Endothelial cell of umbilical vein (primary cell): ENCODE measurements around the gene LRRC59. TPM values are rescaled to one million over a fixed set of nuclear protein-coding genes. Genes with fewer than 3 reads are reported as not detected.

Source experiments
- BruUV-seq: library from RNA; stranded (reverse); fragments of 400-500 nt; replicated peaks from 2 replicates; lab custom pipeline; 2021; lab: Mats Ljungman, UMichigan
- CTCF ChIA-PET: fragments of 300-600, 350-600 bp; sonication (Branson Sonifier 250); formaldehyde crosslinking; loops from one replicate; lab custom pipeline; 2021; ENCODE audit warnings: antibody characterized with exemption, inconsistent platforms; lab: Charles Lee
- POLR2A ChIA-PET: fragments of 300-600, 350-600 bp; sonication (Branson Sonifier 250); formaldehyde crosslinking; loops from one replicate; lab custom pipeline; 2021; ENCODE audit warnings: antibody characterized with exemption, inconsistent platforms; lab: Charles Lee
- DNase-seq: peaks from one replicate; pipeline ENCODE4 v3.0.0-alpha.2; 2011; ENCODE audit warnings: low read depth, low spot score
- FAIRE-seq: peaks from 2 replicates; lab custom pipeline; 2011; peaks lifted over from hg19 to GRCh38; lab: Jason Lieb, UNC
- H2AFZ ChIP-seq: 2 replicates; pipeline ENCODE4 v1.6.0; 2012; ENCODE audit warnings: low read depth, low read length, control low read depth, inconsistent platforms
- H3K27ac ChIP-seq: 2 replicates; pipeline ENCODE4 v1.5.1; 2011; ENCODE audit warnings: low read depth, mild to moderate bottlenecking, control low read depth, low read length, moderate library complexity; ENCODE audit not compliant: insufficient read depth
- H3K27me3 ChIP-seq, 2 experiments: 2 replicates each; pipeline versions ENCODE4 v1.6.0 to v1.6.1; 2011; ENCODE audit warnings: low read length in 2 of 2, mixed read lengths in 1 of 2; ENCODE audit not compliant: control insufficient read depth in 2 of 2, insufficient read depth in 2 of 2
- H3K36me3 ChIP-seq, 2 experiments: 2 replicates in 1 of 2; 3 replicates in 1 of 2; pipeline ENCODE4 v1.5.1; 2011; ENCODE audit warnings: low read length in 2 of 2, mild to moderate bottlenecking in 1 of 2, moderate library complexity in 1 of 2; ENCODE audit not compliant: control insufficient read depth in 2 of 2, insufficient read depth in 2 of 2; ENCODE audit errors: extremely low read depth in 1 of 2
- H3K4me1 ChIP-seq: 3 replicates; pipeline ENCODE4 v1.5.1; 2011; ENCODE audit warnings: mild to moderate bottlenecking, low read length; ENCODE audit not compliant: control insufficient read depth, insufficient read depth; ENCODE audit errors: extremely low read depth
- H3K4me2 ChIP-seq: 2 replicates; pipeline ENCODE4 v1.6.1; 2011; ENCODE audit warnings: low read length, control low read depth, mixed read lengths; ENCODE audit not compliant: insufficient read depth
- H3K4me3 ChIP-seq, 3 experiments: fragments of 200-600 bp in 1 of 3; sonication (generic), shearing (Covaris generic) in 1 of 3; replicated peaks in 1 of 3; 2 replicates each; pipeline ENCODE4 v1.5.1; 2011 to 2016; ENCODE audit warnings: control low read depth in 3 of 3, low read length in 3 of 3, mild to moderate bottlenecking in 2 of 3, inconsistent platforms in 1 of 3, low read depth in 1 of 3, moderate library complexity in 1 of 3; ENCODE audit not compliant: insufficient read depth in 1 of 3
- H3K79me2 ChIP-seq: 2 replicates; pipeline ENCODE4 v1.6.0; 2012; ENCODE audit warnings: low read length, inconsistent platforms; ENCODE audit not compliant: control insufficient read depth, insufficient read depth
- H3K9ac ChIP-seq: replicated peaks from 2 replicates; pipeline ENCODE3; 2011; ENCODE audit warnings: low read length, control low read depth; ENCODE audit not compliant: insufficient read depth; ENCODE audit errors: extremely low read depth
- H3K9me1 ChIP-seq: replicated peaks from 3 replicates; pipeline ENCODE4 v1.6.0; 2011; ENCODE audit warnings: mild to moderate bottlenecking, low read length; ENCODE audit not compliant: control insufficient read depth, insufficient read depth; ENCODE audit errors: extremely low read depth
- H3K9me3 ChIP-seq: replicated peaks from 2 replicates; pipeline ENCODE4 v1.5.1; 2012; ENCODE audit warnings: low read length, inconsistent platforms; ENCODE audit not compliant: control insufficient read depth, insufficient read depth
- H4K20me1 ChIP-seq: replicated peaks from 2 replicates; pipeline ENCODE3; 2011; ENCODE audit warnings: mild to moderate bottlenecking, low read length; ENCODE audit not compliant: control insufficient read depth, insufficient read depth; ENCODE audit errors: extremely low read depth
- CTCF ChIP-seq, 2 donors: IDR thresholded peaks; 1 replicate in 1 of 2; 2 replicates in 1 of 2; pipeline ENCODE4 v1.5.1; 2011; ENCODE audit warnings: low read length in 2 of 2, mild to moderate bottlenecking in 2 of 2, moderate library complexity in 2 of 2, control low read depth in 1 of 2, inconsistent platforms in 1 of 2, low read depth in 1 of 2; ENCODE audit not compliant: insufficient read depth in 1 of 2; ENCODE audit errors: extremely low read depth in 1 of 2
- EZH2 ChIP-seq: IDR thresholded peaks from 2 replicates; pipeline ENCODE4 v1.6.1; 2012; ENCODE audit warnings: borderline replicate concordance, low read depth, mild to moderate bottlenecking, moderate library complexity, low read length, inconsistent platforms; ENCODE audit not compliant: severe bottlenecking
- GATA2 ChIP-seq: IDR thresholded peaks from 2 replicates; pipeline ENCODE4 v1.7.0; 2011; ENCODE audit warnings: low read depth, mild to moderate bottlenecking, moderate library complexity, mixed read lengths, low read length; ENCODE audit not compliant: insufficient read length, insufficient read depth
- MAX ChIP-seq: IDR thresholded peaks from 2 replicates; pipeline ENCODE4 v1.6.1; 2011; ENCODE audit not compliant: insufficient read depth, insufficient read length
- POLR2A ChIP-seq: IDR thresholded peaks from 2 replicates; pipeline ENCODE4 v1.6.1; 2012; ENCODE audit warnings: low read depth, mild to moderate bottlenecking, control low read depth, low read length
- POLR2AphosphoS5 ChIP-seq: IDR thresholded peaks from 2 replicates; pipeline ENCODE4 v1.6.1; 2012; ENCODE audit warnings: low read depth, mild to moderate bottlenecking, control low read depth, low read length, moderate library complexity; ENCODE audit not compliant: insufficient read depth
- dilution Hi-C: fragments of 300-500 bp; cut with MboI; formaldehyde crosslinking; loops from one replicate; pipeline ENCODE4 v1.15.0; 2019; ENCODE audit warnings: low sequenced_read_pairs; ENCODE audit not compliant: extremely low pct_ligation_motif_present
- intact Hi-C: fragments of 100-400 bp; cut with micrococcal nuclease; formaldehyde crosslinking; loops from one replicate; pipeline ENCODE4 v1.10.0; 2022
- polyA plus RNA-seq, 4 experiments: library from polyadenylated mRNA; depleted of rRNA in 3 of 4; stranded (reverse) in 3 of 4; unstranded in 1 of 4; fragments of >200 nt; gene quantifications; 2 replicates each; pipeline versions ENCODE4 v1.2.1 to v1.2.3, GENCODE V29; 2011 to 2012; ENCODE audit warnings: missing spikeins in 1 of 4
- total RNA-seq: library from RNA; stranded (reverse); gene quantifications from 2 replicates; pipeline ENCODE4 v1.2.3, GENCODE V29; 2021

Gene LRRC59
- total and polyA plus RNA-seq, 2 donors (not counting 3 experiments of a cell fraction or from before 2014, with no cell fraction given): 93.9 to 183 TPM

DNA sequence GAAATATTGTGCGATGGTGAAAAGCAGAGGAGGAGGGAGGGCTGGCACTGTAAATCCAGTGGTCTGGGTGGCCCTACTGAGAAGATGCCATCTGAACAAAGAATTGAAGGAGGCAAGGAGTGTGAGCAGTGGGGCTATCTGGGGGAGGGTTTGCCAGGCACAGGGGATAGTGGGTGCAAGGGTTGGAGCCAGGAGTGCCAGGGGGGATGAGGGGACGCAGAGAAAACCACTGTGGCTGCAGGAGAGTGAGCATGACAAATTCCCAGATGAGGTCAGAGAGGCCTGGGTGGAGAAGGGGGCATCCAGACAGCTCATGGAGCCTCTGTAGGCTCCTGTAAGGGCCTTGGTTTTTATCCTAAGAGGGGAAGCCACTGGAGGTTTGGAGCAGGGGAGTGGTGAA lies 46.6 kb downstream of the LRRC59 start:
- Histone ChIP-seq H3K9me3 (no peaks in the 10 kb centered on the region), H4K20me1 (no peaks in the 10 kb centered on the region), H3K27ac (no peak overlapping the region), H3K4me2 (no peak overlapping the region), H3K9ac (no peak overlapping the region), H3K4me3 (no peak overlapping the region), H3K4me1 (peaks cover 24% of the 10 kb centered on the region), H3K79me2 (peaks cover 14% of the 10 kb centered on the region), H3K27me3 (no peaks in the 10 kb centered on the region), H3K9me1 (no peaks in the 10 kb centered on the region), H2AFZ (no peak overlapping the region), H3K36me3 (peaks cover 2 to 15% of the 10 kb centered on the region in 2 experiments)
- intact Hi-C loops (no loop called here), dilution Hi-C loops (no loop called here)
- DNase-seq (no peak), FAIRE-seq (no peak)
- no TSS peak for BruUV-seq
- TF ChIP-seq MAX (no peak), CTCF (IDR thresholded peaks at IDR 0.05; ENCODE audit: extremely low read depth in 1 of 2, insufficient read depth in 1 of 2, low read depth in 1 of 2, low read length in 2 of 2) (no peak), POLR2AphosphoS5 (no peak), EZH2 (no peak), POLR2A (no peak), GATA2 (no peak)
- ChIA-PET CTCF (no interaction called here), POLR2A (no interaction called here)
